Measurements from ENCODE around the gene EIF1B.

EIF1B gene

DNA sequence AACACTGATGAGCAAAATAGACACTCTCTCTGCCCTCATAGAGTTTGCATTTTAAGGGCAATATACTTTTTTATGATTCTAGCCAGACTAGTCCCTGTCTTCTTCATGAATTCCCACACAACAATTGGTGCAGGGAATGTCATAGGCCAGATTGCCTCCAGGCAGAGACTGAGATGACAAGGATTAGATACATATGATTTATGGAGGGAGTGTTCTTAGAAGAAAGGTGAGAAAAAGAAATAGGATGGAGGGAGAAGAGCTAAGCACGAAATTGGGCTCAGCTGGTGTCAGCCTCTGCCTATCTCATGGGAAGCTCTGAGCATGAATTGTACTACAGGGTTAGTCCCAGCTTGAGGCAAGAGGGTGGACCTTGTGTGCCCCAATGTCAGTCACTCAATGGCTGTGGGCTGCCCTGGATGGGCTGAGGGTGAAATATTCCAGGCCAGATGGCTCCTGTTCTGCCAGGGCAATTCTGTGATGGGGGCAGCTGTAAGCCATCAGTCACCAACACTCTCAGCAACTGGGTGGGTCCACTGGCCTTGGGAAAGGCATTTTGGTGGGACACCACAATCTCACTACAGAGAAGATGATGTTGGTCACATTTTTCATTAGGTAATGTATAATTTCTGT lies 31.1 kb downstream of the EIF1B start:
- no peak for DNase-seq (ENCODE audit: low read depth)

DNA sequence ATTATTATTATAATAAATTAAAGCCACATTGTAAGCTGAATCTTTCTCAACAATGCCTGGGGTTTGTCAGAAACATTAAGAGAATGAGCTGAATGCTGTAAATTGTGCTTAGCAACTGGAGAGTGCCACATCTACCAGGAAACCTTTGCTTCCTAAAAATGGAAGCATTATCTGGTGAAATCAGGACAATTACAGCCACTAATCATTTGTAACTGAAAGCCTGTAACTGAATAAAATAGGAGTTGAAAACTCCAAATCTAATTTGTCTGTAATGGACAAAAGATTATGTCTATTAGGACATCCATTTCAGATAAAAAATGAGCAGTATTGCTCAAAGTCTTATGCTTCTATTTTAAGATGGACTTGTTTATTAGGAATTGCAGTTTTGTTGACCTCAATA lies 32.2 kb downstream of the EIF1B start:
- DNase-seq (ENCODE audit: low read depth), result no peak

DNA sequence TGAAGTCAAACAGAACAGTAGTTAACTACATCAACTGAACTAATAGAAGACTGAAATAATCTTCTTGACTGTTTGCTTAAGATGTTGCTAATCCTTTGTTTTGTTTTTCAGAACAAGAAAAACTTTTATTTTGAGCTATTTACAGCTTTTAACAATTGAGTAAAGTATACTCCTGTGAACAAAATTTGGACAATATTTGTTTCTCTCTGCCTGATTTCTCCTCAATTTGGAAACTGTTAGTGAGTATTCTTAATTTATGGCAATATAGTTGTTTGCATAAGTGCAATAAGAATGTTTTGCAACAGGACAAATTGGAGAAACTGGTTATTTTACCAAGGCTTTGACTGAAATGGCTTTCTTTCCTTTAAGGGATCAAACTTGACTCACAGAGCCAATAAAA lies 41.0 kb downstream of the EIF1B start:
- DNase-seq (ENCODE audit: low read depth), result no peak

DNA sequence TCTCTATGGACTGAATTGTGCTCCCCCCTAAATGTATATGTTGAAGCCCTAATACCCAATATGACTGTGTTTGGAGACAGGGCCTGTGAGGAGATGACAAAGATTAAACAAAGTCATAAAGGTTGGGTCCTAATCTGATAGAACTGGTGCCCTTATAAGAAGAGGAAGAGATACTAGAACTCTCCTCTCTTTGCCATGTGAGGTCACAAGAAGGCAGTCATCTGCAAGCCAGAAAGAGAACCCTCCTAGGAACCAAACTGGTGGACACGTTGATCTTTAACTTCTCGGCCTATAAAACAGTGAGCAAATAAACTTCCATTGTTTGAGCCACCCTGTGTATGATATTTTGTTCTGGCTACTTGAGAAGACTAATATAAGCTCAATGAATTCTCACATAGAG lies 45.9 kb downstream of the EIF1B start:
- no peak for DNase-seq (ENCODE audit: low read depth)

DNA sequence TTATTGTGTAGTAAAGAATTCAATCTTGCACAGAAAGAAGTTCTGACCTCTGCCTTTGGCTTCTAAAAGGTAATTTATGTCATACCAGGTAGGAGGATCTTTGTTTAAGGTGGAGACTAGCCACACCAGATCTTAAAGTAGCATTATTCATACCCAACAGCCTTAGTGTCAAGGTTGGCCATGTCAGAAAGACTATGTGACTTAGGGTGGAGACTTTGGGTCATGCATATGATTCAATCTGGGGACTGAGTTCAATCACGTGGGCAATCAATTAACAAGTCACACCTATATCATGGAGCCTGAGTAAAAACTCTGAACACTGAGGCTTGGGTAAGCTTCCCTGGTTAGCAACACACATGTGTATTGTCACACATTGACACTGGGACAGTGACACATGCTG lies 48.9 kb downstream of the EIF1B start:
- no peak for DNase-seq (ENCODE audit: low read depth)

All from stimulated activated CD4-positive, alpha-beta T cell treated with anti-CD3 and anti-CD28 coated beads, Interleukin-2, amount 100 ng/mL, for 4 hours (primary cell).